Spleen (tissue), 11 donors: ENCODE measurements around the gene FADS2. TPM values are rescaled to one million over a fixed set of nuclear protein-coding genes. Genes with fewer than 3 reads are reported as not detected.

Experiments used
- DNase-seq: peaks from one replicate; pipeline ENCODE4 v3.0.0-alpha.2; 2020
- H3K27ac ChIP-seq, 8 donors: fragments of 200-600 bp; sonication (generic) in 7 of 8; 1 replicate in 4 of 8; 2 replicates in 4 of 8; pipeline versions ENCODE4 v1.5.0 to v1.8.0; 2016 to 2021; ENCODE audit warnings: inconsistent platforms in 4 of 8, mild to moderate bottlenecking in 4 of 8, moderate library complexity in 1 of 8
- H3K27me3 ChIP-seq, 7 donors: fragments of 200-600 bp; sonication (generic) in 6 of 7; replicated peaks in 1 of 7; 1 replicate in 4 of 7; 2 replicates in 3 of 7; pipeline versions ENCODE4 v1.5.0 to v1.8.0; 2016 to 2021; ENCODE audit warnings: inconsistent platforms in 3 of 7, mild to moderate bottlenecking in 1 of 7
- H3K36me3 ChIP-seq, 6 donors: fragments of 200-600 bp; sonication (generic) in 5 of 6; 1 replicate in 4 of 6; 2 replicates in 2 of 6; pipeline versions ENCODE4 v1.5.0 to v1.8.0; 2016 to 2021; ENCODE audit warnings: inconsistent platforms in 2 of 6
- H3K4me1 ChIP-seq, 6 donors: fragments of 200-600 bp; sonication (generic) in 5 of 6; 1 replicate in 3 of 6; 2 replicates in 3 of 6; pipeline versions ENCODE4 v1.5.0 to v1.8.0; 2016 to 2021; ENCODE audit warnings: inconsistent platforms in 3 of 6
- H3K4me3 ChIP-seq, 8 donors: fragments of 200-600 bp; sonication (generic) in 7 of 8; 1 replicate in 4 of 8; 2 replicates in 4 of 8; pipeline versions ENCODE4 v1.5.0 to v1.8.0; 2016 to 2021; ENCODE audit warnings: inconsistent platforms in 4 of 8, mild to moderate bottlenecking in 4 of 8, moderate library complexity in 2 of 8
- H3K9me3 ChIP-seq, 8 donors: fragments of 200-600 bp; sonication (generic) in 7 of 8; 1 replicate in 4 of 8; 2 replicates in 4 of 8; pipeline versions ENCODE4 v1.5.0 to v1.8.0; 2016 to 2021; ENCODE audit warnings: inconsistent platforms in 4 of 8
- CTCF ChIP-seq, 11 experiments: fragments of 200-600 bp in 7 of 11; fragments of 450-650 bp in 4 of 11; sonication (generic) in 4 of 11; IDR thresholded peaks in 8 of 11; conservative IDR thresholded peaks in 3 of 11; 1 replicate in 7 of 11; 2 replicates in 4 of 11; pipeline versions ENCODE4 v1.4.0 to v1.8.0; 2016 to 2021; ENCODE audit warnings: antibody characterized with exemption in 11 of 11, inconsistent platforms in 4 of 11, mild to moderate bottlenecking in 1 of 11
- POLR2A ChIP-seq, 3 donors: fragments of 450-650 bp; IDR thresholded peaks; one replicate each; pipeline ENCODE4 v1.5.1; 2017; ENCODE audit warnings: antibody characterized with exemption in 3 of 3, mild to moderate bottlenecking in 1 of 3
- POLR2AphosphoS5 ChIP-seq, 3 donors: sonication (generic); formaldehyde crosslinking; IDR thresholded peaks; one replicate each; pipeline ENCODE4 v1.5.1; 2017; ENCODE audit warnings: antibody characterized with exemption in 3 of 3
- WGBS, 5 donors: extraction: QIAGEN DNeasy Blood & Tissue Kit in 3 of 5; methylation state at CpG; one replicate each; pipeline versions ENCODE4 v1.1.5 to v1.1.7; 2013 to 2018; 5-methylcytosine and 5-hydroxymethylcytosine counted together
- intact Hi-C: fragments of 100-400 bp; cut with DNase I; formaldehyde crosslinking; loops from one replicate; pipeline ENCODE4 v1.15.0; 2023; ENCODE audit warnings: low total_unique reads
- microRNA-seq, 3 donors: library from miRNA; unstranded; fragments of <30 nt; microRNA quantifications; one replicate each; pipeline versions ENCODE4 to v1.1.0, GENCODE V29; 2019 to 2020
- polyA plus RNA-seq, 3 donors: library from polyadenylated mRNA; stranded (reverse); fragments of 200-250 nt; gene quantifications; one replicate each; pipeline ENCODE4 v1.2.1, GENCODE V29; 2013
- small RNA-seq, 4 donors: library from RNA; depleted of rRNA; stranded (forward); fragments of <200 nt; gene quantifications; one replicate each; pipeline ENCODE3, GENCODE V24; 2016
- total RNA-seq, 7 donors: library from RNA; depleted of rRNA in 3 of 7; stranded (reverse); fragments of >200 nt in 3 of 7; fragmentation: NEBNext Ultra II Directional in 4 of 7; extraction: Animal tissue kit (Norgen Biotek cat#: 25700) in 4 of 7; gene quantifications; one replicate each; pipeline versions ENCODE4 v1.1.0 to v1.2.1, GENCODE V29; 2016 to 2021
- donor health status: healthy with polysubstance abuse.
- donor health status: DM: no; HTN: no; CAD: no; lungs with moderate emphysema.
- donor health status: DM: no; HTN: no; CAD: no.
- donor health status: Bipolar disorder and iron deficiency.
- donor health status: healthy.
- donor health status: DM: no; HTN: no; CAD: no.
- donor health status: DM: yes; HTN: yes; CAD: no.

FADS2 gene
- total and polyA plus RNA-seq, 10 donors = 2.8 to 20.6 (median 12.9) TPM

- peak overlapping the region in 3 of 8 donors; percentile 52 to 79 (median 66) for H3K4me3 ChIP-seq
- H3K9me3 ChIP-seq = no peaks in the 10 kb centered on the region
- no peak for DNase-seq
- TF ChIP-seq POLR2AphosphoS5 (IDR thresholded peaks at IDR 0.05) (no peak), CTCF (IDR thresholded peaks at IDR 0.05 in 8 of 11, conservative IDR thresholded peaks at IDR 0.05 in 3 of 11) (no peak), POLR2A (IDR thresholded peaks at IDR 0.05) (no peak)
- peak overlapping the region in 4 of 8 donors; percentile 1 to 82 (median 48) for H3K27ac ChIP-seq
- H3K4me1 ChIP-seq = peaks cover 8 to 87% (median 59%) of the 10 kb centered on the region in 6 donors
- 78 to 95% (median 89%) methylated on average over 7 of the region's 7 CpGs for WGBS, 5 donors
- intact Hi-C loops = no loop called here
- peaks cover 0 to 47% (median 22%) of the 10 kb centered on the region in 7 donors for H3K27me3 ChIP-seq
- H3K36me3 ChIP-seq = no peaks in the 10 kb centered on the region
Observed at GRCh38 chr11:61914471-61915171, 86.5 kb downstream of the FADS2 start.

- 4 to 9% (median 5%) methylated on average over 14 to 32 of the region's 32 CpGs for WGBS, 5 donors
- peak overlapping the region in 7 of 8 donors; percentile 67 to 82 (median 73) for H3K27ac ChIP-seq
- H3K4me3 ChIP-seq = peak overlapping the region; percentile 40 to 79 (median 52)
Observed at GRCh38 chr11:61916737-61917333, 88.7 kb downstream of the FADS2 start.

More at GRCh38 chr11:61916737-61917333, 88.7 kb downstream of the FADS2 start:
- intact Hi-C loops = no loop called here
- Histone ChIP-seq H3K4me1 (peaks cover 5 to 73% (median 48%) of the 10 kb centered on the region in 6 donors), H3K27me3 (peaks cover 0 to 51% (median 22%) of the 10 kb centered on the region in 7 donors), H3K36me3 (no peaks in the 10 kb centered on the region), H3K9me3 (no peaks in the 10 kb centered on the region)
- TF ChIP-seq POLR2AphosphoS5 (IDR thresholded peaks at IDR 0.05) (no peak), POLR2A (IDR thresholded peaks at IDR 0.05) (no peak), CTCF (IDR thresholded peaks at IDR 0.05 in 8 of 11, conservative IDR thresholded peaks at IDR 0.05 in 3 of 11) (no peak)
- DNase-seq = no peak

Small RNAs within 50 kb of the gene (microRNA-seq; reads per million reads assigned to microRNA genes)
- gene MIR6746 = 0 to 1.8 (median 0.85) reads per million in 3 donors

Small RNAs within 50 kb of the gene (small RNA-seq; reads per million reads assigned to genes)
- 0 to 0.08 (median 0) reads per million in 4 donors for gene MIR6746

Other genes starting within 250 kb of the FADS2 start
- 1 to 10 TPM; 1.1 to 5.3 (median 3.3) TPM for gene SYT7, start 247.2 kb upstream of the FADS2 start, total RNA-seq
- gene SYT7, start 247.2 kb upstream of the FADS2 start, polyA plus RNA-seq = under 1 TPM; 0.14 to 0.48 (median 0.43) TPM
- gene DAGLA, start 147.9 kb upstream of the FADS2 start, total RNA-seq = 1 to 10 TPM; 2.0 to 5.0 (median 3.9) TPM
- 1 to 10 TPM in 1 of 3 donors, under 1 TPM in 2; 0.27 to 1.2 (median 0.35) TPM for gene DAGLA, start 147.9 kb upstream of the FADS2 start, polyA plus RNA-seq
- gene MYRF, start 75.7 kb upstream of the FADS2 start, total RNA-seq = 1 to 10 TPM in 1 of 7 donors, under 1 TPM in 6; 0.32 to 1.5 (median 0.79) TPM
- under 1 TPM; 0.15 to 0.50 (median 0.45) TPM for gene MYRF, start 75.7 kb upstream of the FADS2 start, polyA plus RNA-seq
- gene TMEM258, start 35.7 kb upstream of the FADS2 start, total RNA-seq = 10 to 100 TPM; 52.4 to 85.2 (median 62.0) TPM
- gene TMEM258, start 35.7 kb upstream of the FADS2 start, polyA plus RNA-seq = 100 to 1,000 TPM; 122 to 185 (median 125) TPM
- 10 to 100 TPM in 5 of 7 donors, 1 to 10 TPM in 2; 8.9 to 17.2 (median 14.8) TPM for gene FEN1, start 35.4 kb upstream of the FADS2 start, total RNA-seq
- gene FEN1, start 35.4 kb upstream of the FADS2 start, polyA plus RNA-seq = 10 to 100 TPM in 2 of 3 donors, 1 to 10 TPM in 1; 7.3 to 16.7 (median 15.9) TPM
- 10 to 100 TPM in 6 of 7 donors, 1 to 10 TPM in 1; 8.6 to 25.6 (median 12.9) TPM for gene FADS1, start 11.3 kb upstream of the FADS2 start, total RNA-seq
- gene FADS1, start 11.3 kb upstream of the FADS2 start, polyA plus RNA-seq = 1 to 10 TPM; 2.2 to 6.7 (median 3.3) TPM
- gene FADS3, start 63.2 kb downstream of the FADS2 start, total RNA-seq = 10 to 100 TPM; 26.3 to 40.8 (median 32.0) TPM
- gene FADS3, start 63.2 kb downstream of the FADS2 start, polyA plus RNA-seq = 10 to 100 TPM; 39.3 to 63.6 (median 52.7) TPM
- 10 to 100 TPM; 34.3 to 57.1 (median 39.5) TPM for gene RAB3IL1, start 89.3 kb downstream of the FADS2 start, total RNA-seq
- gene RAB3IL1, start 89.3 kb downstream of the FADS2 start, polyA plus RNA-seq = 10 to 100 TPM in 2 of 3 donors, 1 to 10 TPM in 1; 6.5 to 17.6 (median 14.1) TPM
- 10 to 100 TPM in 5 of 7 donors, 1 to 10 TPM in 2; 6.8 to 20.4 (median 12.3) TPM for gene BEST1, start 122.1 kb downstream of the FADS2 start, total RNA-seq
- gene BEST1, start 122.1 kb downstream of the FADS2 start, polyA plus RNA-seq = 1 to 10 TPM; 2.6 to 4.3 (median 3.0) TPM
- gene FTH1, start 139.3 kb downstream of the FADS2 start, total RNA-seq = 1,000 to 10,000 TPM; 1,915 to 2,864 (median 2,469) TPM
- gene FTH1, start 139.3 kb downstream of the FADS2 start, polyA plus RNA-seq = 1,000 to 10,000 TPM; 2,005 to 3,321 (median 2,533) TPM